Measurements from ENCODE around the gene ENTPD2. TPM values are rescaled to one million over a fixed set of nuclear protein-coding genes. Genes with fewer than 3 reads are reported as not detected.

The ENTPD2 gene
- total and polyA plus RNA-seq, 9 of the 15 experiments (the other 6 are each of a cell fraction or from before 2014, with no cell fraction given): 0.04 to 0.60 (median 0.14) TPM; not detected in 4

DNA sequence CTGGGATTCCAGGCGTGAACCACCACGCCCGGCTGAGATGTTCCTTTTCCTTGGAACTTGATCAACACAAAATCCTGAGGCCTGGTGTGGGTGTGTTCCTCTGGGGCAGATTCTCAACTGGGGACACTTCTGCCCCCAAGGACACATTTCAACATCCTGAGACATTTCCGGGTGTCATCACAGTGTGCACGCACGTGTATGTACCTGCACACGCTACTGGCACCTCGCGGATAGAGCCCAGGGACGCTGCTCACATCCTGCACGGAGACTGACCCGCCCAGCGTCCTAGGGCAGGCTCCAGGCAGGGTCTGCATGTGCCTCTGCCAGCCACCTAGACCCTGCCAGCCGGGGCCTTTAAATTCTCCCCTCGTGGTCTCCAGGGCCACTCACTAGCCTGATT lies 8.5 kb upstream of the ENTPD2 start:
- H3K9me3 ChIP-seq (replicated peaks; ENCODE audit: control insufficient read depth, insufficient read depth, low read depth, low read length): no peaks in the 10 kb centered on the region
- H3K4me3 ChIP-seq: no peak overlapping the region
- in situ Hi-C loops (cut with MboI): no loop called here
- FAIRE-seq (no peak), ATAC-seq (no peak; the same call in 2 of the 3 replicates), DNase-seq (ENCODE audit: extremely low read depth in 1 of 4, low spot score in 3 of 4) (no peak)
- intact Hi-C loops (cut with micrococcal nuclease): no loop called here
- H3K79me2 ChIP-seq (ENCODE audit: control insufficient read depth, insufficient read depth, low read length): peaks cover 5% of the 10 kb centered on the region; the same call in 1 of the 3 replicates
- 0 out of 2 replicates have a peak, but pooled peaks cover 8% of the 10 kb centered on the region for H4K20me1 ChIP-seq (replicated peaks; ENCODE audit: control insufficient read depth, insufficient read depth, low read length)
- peaks cover 0 to 40% of the 10 kb centered on the region in 2 experiments; a peak in 2 of 5 replicates for H3K4me1 ChIP-seq (replicated peaks in 1 of 2; ENCODE audit: control insufficient read depth in 2 of 2, insufficient read depth in 2 of 2, low read length in 2 of 2)
- H3K9me1 ChIP-seq (ENCODE audit: control insufficient read depth, insufficient read depth, low read length): no peaks in the 10 kb centered on the region
- ChIA-PET CTCF (ENCODE audit: low intra/inter-chr PET ratio) (no interaction called here), POLR2A (interaction anchor here (0.5 kb wide), 1 partner anchor 186 kb away, joined by 5 read pairs; no protein-coding TSS in a partner anchor)
- H3K27ac ChIP-seq (ENCODE audit: extremely low read depth, low read depth, low read length): no peak overlapping the region
- H3K4me2 ChIP-seq (ENCODE audit: insufficient read depth, low read length): no peak overlapping the region
- no peak overlapping the region for H2AFZ ChIP-seq (ENCODE audit: low read depth, low read length)
- 71% methylated on average over 13 of the region's 15 CpGs for WGBS (ENCODE audit: insufficient coverage, low coverage, missing lambda C conversion rate)
- no peak overlapping the region; a peak in 1 of 4 replicates for H3K9ac ChIP-seq (ENCODE audit: insufficient read depth in 1 of 2, low read depth in 2 of 2, low read length in 2 of 2)
- H3K27me3 ChIP-seq (ENCODE audit: control insufficient read depth in 2 of 2, insufficient read depth in 2 of 2, low read length in 2 of 2): no peaks in the 10 kb centered on the region
- H3K36me3 ChIP-seq (ENCODE audit: control insufficient read depth, insufficient read depth, low read length): peaks cover 33% of the 10 kb centered on the region; the same call in 2 of the 3 replicates
- BruUV-seq (replicated peaks): TSS peak; percentile 45
- TF ChIP-seq ZNF766 (CRISPR knock-in tag; conservative IDR thresholded peaks at IDR 0.05): no peak
- TF ChIP-seq ZNF764 (CRISPR knock-in tag; IDR thresholded peaks at IDR 0.05; ENCODE audit: low read depth): no peak
- TF ChIP-seq, protein P1, sequence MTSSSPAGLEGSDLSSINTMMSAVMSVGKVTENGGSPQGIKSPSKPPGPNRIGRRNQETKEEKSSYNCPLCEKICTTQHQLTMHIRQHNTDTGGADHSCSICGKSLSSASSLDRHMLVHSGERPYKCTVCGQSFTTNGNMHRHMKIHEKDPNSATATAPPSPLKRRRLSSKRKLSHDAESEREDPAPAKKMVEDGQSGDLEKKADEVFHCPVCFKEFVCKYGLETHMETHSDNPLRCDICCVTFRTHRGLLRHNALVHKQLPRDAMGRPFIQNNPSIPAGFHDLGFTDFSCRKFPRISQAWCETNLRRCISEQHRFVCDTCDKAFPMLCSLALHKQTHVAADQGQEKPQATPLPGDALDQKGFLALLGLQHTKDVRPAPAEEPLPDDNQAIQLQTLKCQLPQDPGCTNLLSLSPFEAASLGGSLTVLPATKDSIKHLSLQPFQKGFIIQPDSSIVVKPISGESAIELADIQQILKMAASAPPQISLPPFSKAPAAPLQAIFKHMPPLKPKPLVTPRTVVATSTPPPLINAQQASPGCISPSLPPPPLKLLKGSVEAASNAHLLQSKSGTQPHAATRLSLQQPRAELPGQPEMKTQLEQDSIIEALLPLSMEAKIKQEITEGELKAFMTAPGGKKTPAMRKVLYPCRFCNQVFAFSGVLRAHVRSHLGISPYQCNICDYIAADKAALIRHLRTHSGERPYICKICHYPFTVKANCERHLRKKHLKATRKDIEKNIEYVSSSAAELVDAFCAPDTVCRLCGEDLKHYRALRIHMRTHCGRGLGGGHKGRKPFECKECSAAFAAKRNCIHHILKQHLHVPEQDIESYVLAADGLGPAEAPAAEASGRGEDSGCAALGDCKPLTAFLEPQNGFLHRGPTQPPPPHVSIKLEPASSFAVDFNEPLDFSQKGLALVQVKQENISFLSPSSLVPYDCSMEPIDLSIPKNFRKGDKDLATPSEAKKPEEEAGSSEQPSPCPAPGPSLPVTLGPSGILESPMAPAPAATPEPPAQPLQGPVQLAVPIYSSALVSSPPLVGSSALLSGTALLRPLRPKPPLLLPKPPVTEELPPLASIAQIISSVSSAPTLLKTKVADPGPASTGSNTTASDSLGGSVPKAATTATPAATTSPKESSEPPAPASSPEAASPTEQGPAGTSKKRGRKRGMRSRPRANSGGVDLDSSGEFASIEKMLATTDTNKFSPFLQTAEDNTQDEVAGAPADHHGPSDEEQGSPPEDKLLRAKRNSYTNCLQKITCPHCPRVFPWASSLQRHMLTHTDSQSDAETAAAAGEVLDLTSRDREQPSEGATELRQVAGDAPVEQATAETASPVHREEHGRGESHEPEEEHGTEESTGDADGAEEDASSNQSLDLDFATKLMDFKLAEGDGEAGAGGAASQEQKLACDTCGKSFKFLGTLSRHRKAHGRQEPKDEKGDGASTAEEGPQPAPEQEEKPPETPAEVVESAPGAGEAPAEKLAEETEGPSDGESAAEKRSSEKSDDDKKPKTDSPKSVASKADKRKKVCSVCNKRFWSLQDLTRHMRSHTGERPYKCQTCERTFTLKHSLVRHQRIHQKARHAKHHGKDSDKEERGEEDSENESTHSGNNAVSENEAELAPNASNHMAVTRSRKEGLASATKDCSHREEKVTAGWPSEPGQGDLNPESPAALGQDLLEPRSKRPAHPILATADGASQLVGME (CRISPR knock-in tag; IDR thresholded peaks at IDR 0.05): no peak
- TF ChIP-seq CREB1 (IDR thresholded peaks at IDR 0.05): no peak
- TF ChIP-seq CREB1 (CRISPR knock-in tag; IDR thresholded peaks at IDR 0.05): no peak
- TF ChIP-seq KLF10 (CRISPR knock-in tag; IDR thresholded peaks at IDR 0.05): no peak
- TF ChIP-seq, protein P2, sequence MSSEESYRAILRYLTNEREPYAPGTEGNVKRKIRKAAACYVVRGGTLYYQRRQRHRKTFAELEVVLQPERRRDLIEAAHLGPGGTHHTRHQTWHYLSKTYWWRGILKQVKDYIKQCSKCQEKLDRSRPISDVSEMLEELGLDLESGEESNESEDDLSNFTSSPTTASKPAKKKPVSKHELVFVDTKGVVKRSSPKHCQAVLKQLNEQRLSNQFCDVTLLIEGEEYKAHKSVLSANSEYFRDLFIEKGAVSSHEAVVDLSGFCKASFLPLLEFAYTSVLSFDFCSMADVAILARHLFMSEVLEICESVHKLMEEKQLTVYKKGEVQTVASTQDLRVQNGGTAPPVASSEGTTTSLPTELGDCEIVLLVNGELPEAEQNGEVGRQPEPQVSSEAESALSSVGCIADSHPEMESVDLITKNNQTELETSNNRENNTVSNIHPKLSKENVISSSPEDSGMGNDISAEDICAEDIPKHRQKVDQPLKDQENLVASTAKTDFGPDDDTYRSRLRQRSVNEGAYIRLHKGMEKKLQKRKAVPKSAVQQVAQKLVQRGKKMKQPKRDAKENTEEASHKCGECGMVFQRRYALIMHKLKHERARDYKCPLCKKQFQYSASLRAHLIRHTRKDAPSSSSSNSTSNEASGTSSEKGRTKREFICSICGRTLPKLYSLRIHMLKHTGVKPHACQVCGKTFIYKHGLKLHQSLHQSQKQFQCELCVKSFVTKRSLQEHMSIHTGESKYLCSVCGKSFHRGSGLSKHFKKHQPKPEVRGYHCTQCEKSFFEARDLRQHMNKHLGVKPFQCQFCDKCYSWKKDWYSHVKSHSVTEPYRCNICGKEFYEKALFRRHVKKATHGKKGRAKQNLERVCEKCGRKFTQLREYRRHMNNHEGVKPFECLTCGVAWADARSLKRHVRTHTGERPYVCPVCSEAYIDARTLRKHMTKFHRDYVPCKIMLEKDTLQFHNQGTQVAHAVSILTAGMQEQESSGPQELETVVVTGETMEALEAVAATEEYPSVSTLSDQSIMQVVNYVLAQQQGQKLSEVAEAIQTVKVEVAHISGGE (CRISPR knock-in tag; IDR thresholded peaks at IDR 0.05): no peak
- TF ChIP-seq GABPB1 (CRISPR knock-in tag; IDR thresholded peaks at IDR 0.05): no peak
- TF ChIP-seq HNRNPL (IDR thresholded peaks at IDR 0.05; ENCODE audit: low read depth, low read length): no peak
- TF ChIP-seq E2F3 (CRISPR knock-in tag; IDR thresholded peaks at IDR 0.05): no peak
- TF ChIP-seq, protein P3, sequence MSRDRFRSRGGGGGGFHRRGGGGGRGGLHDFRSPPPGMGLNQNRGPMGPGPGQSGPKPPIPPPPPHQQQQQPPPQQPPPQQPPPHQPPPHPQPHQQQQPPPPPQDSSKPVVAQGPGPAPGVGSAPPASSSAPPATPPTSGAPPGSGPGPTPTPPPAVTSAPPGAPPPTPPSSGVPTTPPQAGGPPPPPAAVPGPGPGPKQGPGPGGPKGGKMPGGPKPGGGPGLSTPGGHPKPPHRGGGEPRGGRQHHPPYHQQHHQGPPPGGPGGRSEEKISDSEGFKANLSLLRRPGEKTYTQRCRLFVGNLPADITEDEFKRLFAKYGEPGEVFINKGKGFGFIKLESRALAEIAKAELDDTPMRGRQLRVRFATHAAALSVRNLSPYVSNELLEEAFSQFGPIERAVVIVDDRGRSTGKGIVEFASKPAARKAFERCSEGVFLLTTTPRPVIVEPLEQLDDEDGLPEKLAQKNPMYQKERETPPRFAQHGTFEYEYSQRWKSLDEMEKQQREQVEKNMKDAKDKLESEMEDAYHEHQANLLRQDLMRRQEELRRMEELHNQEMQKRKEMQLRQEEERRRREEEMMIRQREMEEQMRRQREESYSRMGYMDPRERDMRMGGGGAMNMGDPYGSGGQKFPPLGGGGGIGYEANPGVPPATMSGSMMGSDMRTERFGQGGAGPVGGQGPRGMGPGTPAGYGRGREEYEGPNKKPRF (IDR thresholded peaks at IDR 0.05; ENCODE audit: low read depth, low read length): no peak

Data from K562 (cell line).